ENCODE data around the gene NFATC4. TPM values are rescaled to one million over a fixed set of nuclear protein-coding genes. Genes with fewer than 3 reads are reported as not detected.

The NFATC4 gene
- total and polyA plus RNA-seq, 3 experiments from 2014 or later, result 0.81 to 1.5 TPM; not detected in 1

GRCh38 chr14:24332268-24332993 lies 35.6 kb upstream of the NFATC4 start:
- Histone ChIP-seq H3K27me3 (ENCODE audit: insufficient read depth, low read length, poor library complexity, severe bottlenecking) (peaks cover 17% of the 10 kb centered on the region), H3K9me3 (ENCODE audit: low read length) (no peaks in the 10 kb centered on the region), H3K27ac (ENCODE audit: low read depth, low read length) (no peak overlapping the region), H3K4me1 (ENCODE audit: insufficient read depth, low read length) (peaks cover 69% of the 10 kb centered on the region), H3K36me3 (ENCODE audit: insufficient read depth, low read length) (peaks cover 6% of the 10 kb centered on the region), H3K4me3 (ENCODE audit: low read length) (peak overlapping the region; percentile 44)
- peak; percentile 70 to 92 (median 85) for DNase-seq
- Mint-ChIP-seq H3K4me1 (peaks cover 69 to 89% (median 83%) of the 10 kb centered on the region in 3 donors), H3K9me3 (no peaks in the 10 kb centered on the region), H3K27ac (peak overlapping the region; percentile 15 to 90 (median 80)), H3K36me3 (peaks cover 5 to 17% (median 5%) of the 10 kb centered on the region in 3 donors), H3K27me3 (peaks cover 21 to 27% of the 10 kb centered on the region in 2 donors), H3K4me3 (peak overlapping the region; percentile 63 to 86 (median 79))
- POLR2A ChIA-PET, result interaction anchor here (0.7 to 3.1 kb wide), 6 partner anchors 21 to 230 kb away, joined by 4 to 78 read pairs (median 11); partner anchors contain the start of genes CBLN3, KHNYN, LTB4R and TINF2
- CTCF ChIA-PET, result interaction anchor here (0.6 to 16.8 kb wide), 30 partner anchors 10 to 171 kb away, joined by 3 to 486 read pairs (median 7); partner anchors contain the start of genes CBLN3, CIDEB, DHRS1 and IRF9

DNA sequence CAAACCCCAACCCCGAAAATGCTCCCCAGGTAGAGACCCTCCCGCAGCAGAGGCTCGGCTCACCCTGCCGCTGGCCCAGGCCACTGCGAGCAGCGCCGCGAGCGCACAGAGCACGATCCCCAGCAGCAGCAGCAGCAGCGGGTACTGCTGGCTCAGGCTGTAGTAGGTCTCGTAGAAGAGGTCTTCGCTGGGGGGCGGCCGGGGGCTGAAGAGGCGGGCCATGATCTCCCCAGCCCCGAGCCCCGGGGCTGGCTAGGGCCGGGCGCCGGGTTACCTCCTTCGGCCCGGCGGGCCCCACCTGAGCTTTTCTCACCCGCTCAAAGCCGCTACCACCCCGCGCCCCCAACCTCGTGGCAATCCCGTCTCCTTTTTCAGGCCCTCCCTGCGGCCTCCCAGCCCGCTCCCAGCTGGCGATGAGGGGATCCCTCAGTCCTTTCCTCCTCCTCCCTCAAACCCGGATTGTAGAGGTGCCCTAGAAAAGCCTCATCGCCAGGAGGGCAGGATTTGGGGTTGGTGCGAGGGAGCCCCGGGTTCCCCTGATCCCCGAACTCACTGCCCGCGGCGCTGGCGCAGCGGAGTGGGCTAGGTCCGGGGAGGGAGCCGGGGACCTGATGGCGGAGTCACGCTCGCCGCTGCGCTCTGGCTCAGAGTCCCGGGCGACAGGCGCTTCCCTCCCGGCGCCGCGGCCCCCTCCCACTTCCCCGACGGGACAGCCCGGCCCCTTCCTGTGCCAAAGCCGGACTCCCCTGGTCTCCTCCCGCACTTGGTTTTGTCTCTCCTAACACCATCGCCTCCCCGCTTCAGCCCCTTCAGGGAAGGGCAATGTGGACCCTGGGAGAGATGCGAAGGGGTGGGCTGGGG lies 33.3 kb upstream of the NFATC4 start, which contains the start of gene ADCY4:
Gene ADCY4 (minus strand): TSS at position 641 of the 861 bp plus-strand sequence. CDS start 419 bp downstream, at position 222.
- Histone ChIP-seq H3K9me3 (ENCODE audit: low read length) (no peaks in the 10 kb centered on the region), H3K27me3 (ENCODE audit: insufficient read depth, low read length, poor library complexity, severe bottlenecking) (peaks cover 17% of the 10 kb centered on the region), H3K36me3 (ENCODE audit: insufficient read depth, low read length) (peaks cover 10% of the 10 kb centered on the region), H3K27ac (ENCODE audit: low read depth, low read length) (no peak within 1 kb of the TSS), H3K4me3 (ENCODE audit: low read length) (peak within 1 kb of the TSS; percentile 14), H3K4me1 (ENCODE audit: insufficient read depth, low read length) (peaks cover 70% of the 10 kb centered on the region)
- H3K27me3 Mint-ChIP-seq, result peaks cover 21 to 27% of the 10 kb centered on the region in 2 donors
- peak within 1 kb of the TSS; percentile 65 to 86 (median 72) for H3K4me3 Mint-ChIP-seq
- ChIA-PET CTCF (interaction anchor here (0.5 to 16.8 kb wide), 14 partner anchors 12 to 141 kb away, joined by 3 to 486 read pairs (median 6); partner anchors contain the start of genes CBLN3, CIDEB, DHRS1 and KHNYN), POLR2A (interaction anchor here (2.9 to 3.1 kb wide), 3 partner anchors 93 to 102 kb away, joined by 14 to 78 read pairs (median 20); partner anchors contain the start of genes CBLN3, KHNYN and TINF2)
- H3K9me3 Mint-ChIP-seq, result no peaks in the 10 kb centered on the region
- peak in 1 of 5 donors; percentile 35 for DNase-seq
- peaks cover 62 to 89% (median 82%) of the 10 kb centered on the region in 3 donors for H3K4me1 Mint-ChIP-seq
- H3K27ac Mint-ChIP-seq, result peak within 1 kb of the TSS in 3 of 8 donors; percentile 39 to 86 (median 74)
- H3K36me3 Mint-ChIP-seq, result peaks cover 5 to 32% (median 5%) of the 10 kb centered on the region in 3 donors

DNA sequence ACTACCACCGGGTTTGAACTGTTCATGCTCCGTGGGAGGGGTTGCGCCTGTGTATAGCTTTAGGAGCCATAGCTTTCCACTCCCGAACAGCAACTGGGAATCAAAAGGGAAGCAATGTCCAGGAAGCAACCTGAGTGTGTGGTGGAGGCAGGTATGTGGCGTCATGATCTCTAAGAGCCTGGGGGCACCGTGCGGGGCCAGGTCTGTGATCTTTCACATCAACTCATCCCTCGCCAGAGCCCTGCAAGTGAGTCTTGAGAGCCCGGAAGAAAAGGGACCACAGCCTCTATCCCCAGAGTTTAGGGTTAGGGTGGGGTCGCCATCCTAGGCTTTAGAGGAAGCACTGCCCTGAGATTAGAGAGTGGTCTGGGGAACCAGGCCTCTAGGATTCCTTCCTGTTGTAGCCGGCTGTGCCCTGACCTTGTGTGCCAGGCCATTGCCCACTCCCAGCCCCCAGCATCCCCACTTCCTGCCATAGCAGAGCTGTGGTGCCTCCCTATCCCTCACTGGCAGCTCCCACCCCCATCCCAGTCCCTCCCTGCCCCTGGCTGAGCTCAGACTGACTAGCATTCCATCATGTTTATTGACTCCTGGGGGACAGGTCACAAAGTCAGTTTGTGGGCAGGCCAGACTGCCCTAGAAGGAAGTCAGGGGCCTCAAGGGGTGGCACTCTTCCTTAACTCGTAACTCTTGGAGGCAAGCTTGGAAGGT lies 32.4 kb upstream of the NFATC4 start:
- Mint-ChIP-seq H3K27ac (peak overlapping the region in 3 of 8 donors; percentile 34 to 86 (median 74)), H3K36me3 (peaks cover 5 to 33% (median 5%) of the 10 kb centered on the region in 3 donors), H3K27me3 (peaks cover 21% of the 10 kb centered on the region in 2 donors), H3K9me3 (no peaks in the 10 kb centered on the region), H3K4me1 (peaks cover 59 to 87% (median 79%) of the 10 kb centered on the region in 3 donors), H3K4me3 (peak overlapping the region in 6 of 7 donors; percentile 15 to 75 (median 64))
- Histone ChIP-seq H3K4me1 (ENCODE audit: insufficient read depth, low read length) (peaks cover 68% of the 10 kb centered on the region), H3K9me3 (ENCODE audit: low read length) (no peaks in the 10 kb centered on the region), H3K36me3 (ENCODE audit: insufficient read depth, low read length) (peaks cover 10% of the 10 kb centered on the region), H3K27ac (ENCODE audit: low read depth, low read length) (no peak overlapping the region), H3K4me3 (ENCODE audit: low read length) (no peak overlapping the region), H3K27me3 (ENCODE audit: insufficient read depth, low read length, poor library complexity, severe bottlenecking) (peaks cover 17% of the 10 kb centered on the region)
- ChIA-PET POLR2A (no interaction called here), CTCF (interaction anchor here (1.0 to 16.8 kb wide), 5 partner anchors 13 to 97 kb away, joined by 4 to 486 read pairs (median 52); partner anchors contain the start of genes CBLN3, CIDEB, DHRS1 and KHNYN)
- no peak for DNase-seq

- peaks cover 53% of the 10 kb centered on the region for H3K4me1 ChIP-seq (ENCODE audit: insufficient read depth, low read length)
- POLR2A ChIA-PET, result interaction anchor here (3.3 kb wide), 1 partner anchor 93 kb away, joined by 21 read pairs; the partner anchor contains the start of genes CBLN3 and KHNYN
Measured at GRCh38 chr14:24337144-24337823, 30.7 kb upstream of the NFATC4 start.

GRCh38 chr14:24337824-24338175 lies 30.2 kb upstream of the NFATC4 start:
- no peak for DNase-seq
- peak overlapping the region in 4 of 8 donors; percentile 5 to 80 (median 48) for H3K27ac Mint-ChIP-seq
- Histone ChIP-seq H3K27ac (ENCODE audit: low read depth, low read length) (no peak overlapping the region), H3K4me3 (ENCODE audit: low read length) (no peak overlapping the region), H3K36me3 (ENCODE audit: insufficient read depth, low read length) (peaks cover 10% of the 10 kb centered on the region), H3K4me1 (ENCODE audit: insufficient read depth, low read length) (peaks cover 48% of the 10 kb centered on the region), H3K27me3 (ENCODE audit: insufficient read depth, low read length, poor library complexity, severe bottlenecking) (peaks cover 17% of the 10 kb centered on the region), H3K9me3 (ENCODE audit: low read length) (no peaks in the 10 kb centered on the region)
- ChIA-PET CTCF (interaction anchor here (0.7 to 14.0 kb wide), 5 partner anchors 27 to 95 kb away, joined by 3 to 486 read pairs (median 3); partner anchors contain the start of genes CBLN3, CIDEB, KHNYN and SDR39U1), POLR2A (interaction anchor here (3.3 kb wide), 1 partner anchor 93 kb away, joined by 21 read pairs; the partner anchor contains the start of genes CBLN3 and KHNYN)
- peaks cover 5 to 33% (median 5%) of the 10 kb centered on the region in 3 donors for H3K36me3 Mint-ChIP-seq
- no peaks in the 10 kb centered on the region for H3K9me3 Mint-ChIP-seq
- peaks cover 40 to 66% (median 59%) of the 10 kb centered on the region in 3 donors for H3K4me1 Mint-ChIP-seq
- H3K27me3 Mint-ChIP-seq, result peaks cover 17 to 24% of the 10 kb centered on the region in 2 donors
- H3K4me3 Mint-ChIP-seq, result peak overlapping the region in 6 of 7 donors; percentile 69 to 97 (median 97)

More at GRCh38 chr14:24337144-24337823, 30.7 kb upstream of the NFATC4 start:
- H3K27me3 ChIP-seq (ENCODE audit: insufficient read depth, low read length, poor library complexity, severe bottlenecking), result peaks cover 17% of the 10 kb centered on the region
- no peaks in the 10 kb centered on the region for H3K9me3 ChIP-seq (ENCODE audit: low read length)
- H3K36me3 ChIP-seq (ENCODE audit: insufficient read depth, low read length), result peaks cover 10% of the 10 kb centered on the region
- Mint-ChIP-seq H3K9me3 (no peaks in the 10 kb centered on the region), H3K27ac (peak overlapping the region in 2 of 8 donors; percentile 57 to 80), H3K4me3 (peak overlapping the region in 4 of 7 donors; percentile 8 to 97 (median 96)), H3K4me1 (peaks cover 44 to 70% (median 64%) of the 10 kb centered on the region in 3 donors), H3K27me3 (peaks cover 18 to 22% of the 10 kb centered on the region in 2 donors), H3K36me3 (peaks cover 5 to 33% (median 5%) of the 10 kb centered on the region in 3 donors)
- CTCF ChIA-PET, result interaction anchor here (0.7 to 14.0 kb wide), 5 partner anchors 10 to 95 kb away, joined by 3 to 486 read pairs (median 3); partner anchors contain the start of genes CBLN3, CIDEB, KHNYN and SDR39U1
- H3K4me3 ChIP-seq (ENCODE audit: low read length), result no peak overlapping the region
- H3K27ac ChIP-seq (ENCODE audit: low read depth, low read length), result no peak overlapping the region
- DNase-seq, result no peak

GRCh38 chr14:24338843-24339242 lies 29.1 kb upstream of the NFATC4 start:
- peaks cover 16% of the 10 kb centered on the region for H3K27me3 ChIP-seq (ENCODE audit: insufficient read depth, low read length, poor library complexity, severe bottlenecking)
- Mint-ChIP-seq H3K9me3 (no peaks in the 10 kb centered on the region), H3K27ac (peak overlapping the region in 5 of 8 donors; percentile 11 to 96 (median 50)), H3K36me3 (peaks cover 5 to 33% (median 5%) of the 10 kb centered on the region in 3 donors), H3K4me1 (peaks cover 32 to 56% (median 49%) of the 10 kb centered on the region in 3 donors), H3K27me3 (peaks cover 17 to 23% of the 10 kb centered on the region in 2 donors), H3K4me3 (peak overlapping the region; percentile 95 to 97 (median 97))
- H3K27ac ChIP-seq (ENCODE audit: low read depth, low read length), result no peak overlapping the region
- CTCF ChIA-PET, result interaction anchor here (1.3 to 14.0 kb wide), 6 partner anchors 13 to 96 kb away, joined by 3 to 486 read pairs (median 5); partner anchors contain the start of genes CBLN3, CIDEB, KHNYN and LTB4R2
- no peaks in the 10 kb centered on the region for H3K9me3 ChIP-seq (ENCODE audit: low read length)
- H3K4me3 ChIP-seq (ENCODE audit: low read length), result peak overlapping the region; percentile 92
- POLR2A ChIA-PET, result interaction anchor here (0.7 to 3.3 kb wide), 2 partner anchors 92 to 103 kb away, joined by 3 to 21 read pairs; partner anchors contain the start of genes CBLN3 and KHNYN
- peaks cover 10% of the 10 kb centered on the region for H3K36me3 ChIP-seq (ENCODE audit: insufficient read depth, low read length)
- DNase-seq, result no peak
- peaks cover 38% of the 10 kb centered on the region for H3K4me1 ChIP-seq (ENCODE audit: insufficient read depth, low read length)

Data from CD8-positive, alpha-beta memory T cell (primary cell).